Stimulated activated CD4-positive, alpha-beta T cell treated with anti-CD3 and anti-CD28 coated beads, Interleukin-15, amount 100 ng/mL, for 1 hour (primary cell): ENCODE measurements around the gene CDH1.

Source experiments
- DNase-seq, 2 donors: peaks; one replicate each; pipeline ENCODE4 v3.0.0-alpha.2; 2020; ENCODE audit warnings: low read depth in 1 of 2, low spot score in 1 of 2

CDH1 gene

DNA sequence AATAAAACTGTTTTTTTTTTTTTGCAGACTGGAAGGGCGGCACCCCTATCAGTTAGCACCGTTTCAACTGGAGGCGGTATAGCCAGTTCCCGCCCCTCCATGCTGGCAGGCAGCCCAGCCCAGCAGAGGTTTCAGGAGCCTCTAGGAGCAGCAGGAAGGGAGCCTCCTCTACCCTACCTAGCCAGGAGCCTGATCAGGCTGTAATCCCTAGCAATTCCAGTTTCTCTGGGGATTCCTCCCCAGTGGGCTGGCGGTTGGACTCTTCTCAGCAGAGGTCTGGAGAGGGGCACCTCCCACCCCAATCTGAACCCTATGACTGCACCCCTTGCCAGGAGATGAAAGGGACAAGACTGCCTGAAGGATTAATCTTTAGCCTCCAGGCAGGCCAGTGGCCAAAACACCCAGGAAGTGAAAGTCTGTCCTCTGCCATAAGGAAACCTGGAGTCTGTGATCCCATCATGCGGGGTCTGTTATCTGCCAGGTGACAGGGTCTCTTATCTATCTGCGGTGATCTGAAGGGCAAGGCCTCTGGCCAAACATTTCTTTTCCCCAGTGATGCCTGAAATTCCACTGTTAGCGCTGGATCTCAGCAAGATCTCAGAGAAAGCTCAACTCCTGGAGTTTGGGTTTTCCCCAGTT is 4.9 kb upstream of the CDH1 start:
- DNase-seq: no peak

DNA sequence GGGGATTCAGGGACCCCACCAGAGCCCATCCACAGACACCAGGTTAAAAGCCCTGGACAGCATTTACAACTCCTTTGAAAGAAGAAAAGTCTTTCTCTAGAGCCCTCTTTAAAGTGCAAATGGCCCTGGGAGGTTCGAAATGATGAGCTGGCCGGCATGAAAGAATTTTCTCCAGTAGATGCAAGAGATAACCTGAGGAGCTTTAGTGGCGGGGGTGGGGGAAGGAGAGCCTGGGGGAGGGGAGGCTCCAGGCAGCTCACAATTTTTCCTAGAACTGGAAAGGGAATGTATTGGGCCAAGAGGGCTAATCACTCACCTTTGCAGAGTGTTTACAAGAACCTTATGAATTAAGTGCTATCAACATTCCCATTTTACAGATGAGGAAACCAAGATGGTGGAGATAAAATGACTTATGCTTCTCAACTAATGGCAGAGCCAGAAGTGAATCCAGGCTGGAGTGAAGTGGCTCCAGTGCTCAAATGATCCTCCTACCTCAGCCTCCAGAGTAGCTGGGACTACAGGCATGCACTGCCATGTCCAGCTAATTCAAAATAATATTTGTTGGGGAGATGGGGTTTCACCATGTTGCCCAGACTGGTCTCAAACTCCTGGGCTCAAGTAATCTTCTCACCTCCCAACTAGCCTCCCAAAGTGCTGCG is 4.2 kb upstream of the CDH1 start:
- DNase-seq: no peak

DNA sequence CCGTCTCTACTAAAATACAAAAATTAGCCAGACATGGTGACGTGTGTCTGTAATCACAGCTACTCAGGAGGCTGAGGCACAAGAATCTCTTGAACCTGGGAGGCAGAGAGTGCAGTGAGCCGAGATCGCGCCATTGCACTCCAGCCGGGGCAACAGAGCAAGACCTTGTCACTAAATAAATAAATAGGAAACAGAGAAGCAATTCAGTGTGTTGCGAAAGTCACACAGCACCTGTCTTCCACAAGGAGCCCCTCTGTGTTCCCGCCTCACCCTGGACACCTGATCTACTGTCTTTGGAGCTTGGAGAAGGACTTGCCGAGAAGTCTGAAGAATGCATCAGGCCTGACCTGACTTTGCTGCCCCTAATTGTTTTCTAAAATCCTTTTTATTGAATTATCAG is 3.5 kb upstream of the CDH1 start:
- DNase-seq: no peak

DNA sequence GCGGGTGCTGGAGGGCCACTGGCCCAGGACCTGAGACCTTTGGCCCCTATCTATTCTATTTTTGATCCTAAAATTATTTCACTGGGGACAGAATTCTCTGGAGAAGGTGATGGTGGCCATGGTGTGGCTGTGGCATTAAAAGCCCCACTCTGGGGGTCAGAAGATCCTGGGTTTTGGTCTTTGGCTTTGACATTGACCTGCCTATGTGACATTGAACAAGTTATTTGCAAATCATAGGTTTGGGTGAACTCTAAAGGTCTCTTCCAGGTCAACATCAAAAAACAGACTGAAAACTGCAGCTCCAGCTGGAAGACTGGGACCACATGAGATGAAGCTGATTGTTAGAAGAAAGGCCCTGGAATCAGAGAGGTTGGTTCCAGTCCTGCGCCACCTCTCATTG is 2.3 kb upstream of the CDH1 start:
- DNase-seq: no peak

DNA sequence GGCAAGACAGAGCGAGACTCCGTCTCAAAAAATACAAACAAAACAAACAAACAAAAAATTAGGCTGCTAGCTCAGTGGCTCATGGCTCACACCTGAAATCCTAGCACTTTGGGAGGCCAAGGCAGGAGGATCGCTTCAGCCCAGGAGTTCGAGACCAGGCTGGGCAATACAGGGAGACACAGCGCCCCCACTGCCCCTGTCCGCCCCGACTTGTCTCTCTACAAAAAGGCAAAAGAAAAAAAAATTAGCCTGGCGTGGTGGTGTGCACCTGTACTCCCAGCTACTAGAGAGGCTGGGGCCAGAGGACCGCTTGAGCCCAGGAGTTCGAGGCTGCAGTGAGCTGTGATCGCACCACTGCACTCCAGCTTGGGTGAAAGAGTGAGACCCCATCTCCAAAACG is 531 bp upstream of the CDH1 start:
- DNase-seq: no peak

DNA sequence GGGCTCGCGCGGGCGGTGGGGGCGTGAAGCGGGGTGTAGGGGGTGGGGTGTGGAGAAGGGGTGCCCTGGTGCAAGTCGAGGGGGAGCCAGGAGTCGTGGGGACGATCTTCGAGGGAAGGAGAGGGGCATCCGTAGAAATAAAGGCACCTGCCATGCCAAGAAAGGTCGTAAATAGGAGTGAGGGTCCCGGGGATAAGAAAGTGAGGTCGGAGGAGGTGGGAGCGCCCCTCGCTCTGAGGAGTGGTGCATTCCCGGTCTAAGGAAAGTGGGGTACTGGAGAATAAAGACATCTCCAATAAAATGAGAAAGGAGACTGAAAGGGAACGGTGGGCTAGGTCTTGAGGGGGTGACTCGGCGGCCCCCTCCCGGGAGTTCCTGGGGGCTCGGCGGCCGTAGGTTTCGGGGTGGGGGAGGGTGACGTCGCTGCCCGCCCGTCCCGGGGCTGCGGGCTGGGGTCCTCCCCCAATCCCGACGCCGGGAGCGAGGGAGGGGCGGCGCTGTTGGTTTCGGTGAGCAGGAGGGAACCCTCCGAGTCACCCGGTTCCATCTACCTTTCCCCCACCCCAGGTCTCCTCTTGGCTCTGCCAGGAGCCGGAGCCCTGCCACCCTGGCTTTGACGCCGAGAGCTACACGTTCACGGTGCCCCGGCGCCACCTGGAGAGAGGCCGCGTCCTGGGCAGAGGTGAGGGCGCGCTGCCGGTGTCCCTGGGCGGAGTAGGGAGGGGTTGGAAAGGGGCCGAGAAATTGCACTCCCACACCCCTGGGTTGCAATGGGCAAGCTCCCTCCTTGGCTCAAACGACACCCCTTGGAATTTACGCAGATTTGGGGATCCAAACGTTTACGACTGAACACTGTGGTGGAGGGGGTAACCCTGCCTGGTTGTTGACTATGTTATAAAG is 888 bp downstream of the CDH1 start:
- no peak for DNase-seq

DNA sequence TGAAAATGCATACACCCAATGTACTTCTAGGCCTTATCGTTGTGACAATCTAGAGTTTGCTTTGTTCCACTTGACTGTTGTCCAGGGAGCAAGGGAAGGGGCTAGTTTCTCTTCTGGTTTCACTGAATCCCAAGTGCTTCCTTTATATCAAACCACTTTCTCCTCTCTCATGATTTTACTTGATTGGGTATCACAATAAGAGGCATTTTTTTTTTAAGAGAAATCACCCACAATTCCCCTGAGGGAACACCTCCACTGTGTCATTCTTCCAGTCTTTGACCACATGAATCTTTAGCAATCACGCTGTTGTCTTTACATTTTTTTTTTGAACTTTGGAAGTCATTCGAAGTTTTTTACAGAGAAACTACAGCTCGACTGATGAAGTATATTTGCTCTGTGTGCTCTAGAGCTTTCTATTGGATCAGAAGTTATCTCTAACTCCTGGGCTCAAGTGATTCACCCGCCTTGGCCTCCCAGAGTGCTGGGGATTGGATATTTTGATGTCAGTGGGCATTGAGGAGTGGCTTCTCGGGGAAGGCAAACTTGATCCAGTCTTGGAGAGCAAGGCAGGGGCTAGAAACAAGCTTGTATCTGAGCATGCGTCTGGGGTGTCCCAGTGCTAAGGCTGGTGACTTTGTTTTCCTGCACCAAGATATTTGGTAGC is 3.0 kb downstream of the CDH1 start:
- no peak for DNase-seq

DNA sequence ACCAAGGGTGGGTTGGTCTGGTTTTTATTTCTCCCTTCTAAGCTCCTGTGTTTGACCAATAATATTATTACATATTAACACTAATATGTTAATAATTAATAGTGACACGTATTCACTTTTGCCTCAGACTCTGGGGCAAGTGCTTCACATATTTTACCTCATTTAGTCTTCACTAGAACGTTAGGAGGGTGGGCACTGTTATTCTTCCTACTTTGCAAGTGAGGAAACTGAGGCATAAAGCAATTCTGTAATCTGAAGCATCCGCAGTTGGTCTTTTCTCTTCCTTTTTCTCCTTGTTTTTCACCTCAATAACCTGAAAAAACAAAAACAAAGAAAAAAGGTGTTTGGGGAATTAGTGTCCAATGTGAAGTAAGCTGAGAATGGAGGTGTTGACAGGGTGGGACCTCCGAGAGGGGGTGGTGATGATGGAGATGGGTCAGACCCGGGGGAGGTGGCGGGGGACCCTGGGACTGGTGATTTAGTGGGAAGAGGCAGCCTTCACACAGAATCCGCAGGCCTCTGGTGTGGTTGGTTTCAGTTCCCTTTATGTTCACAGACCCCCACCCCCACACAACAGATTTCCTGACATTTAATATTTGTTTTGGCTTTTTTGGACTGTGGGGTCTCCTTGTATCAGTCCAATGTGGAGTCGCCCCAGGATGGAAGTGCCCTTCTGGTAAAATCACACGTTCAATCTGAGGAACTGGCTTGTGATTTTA is 3.7 kb downstream of the CDH1 start:
- DNase-seq: no peak

DNA sequence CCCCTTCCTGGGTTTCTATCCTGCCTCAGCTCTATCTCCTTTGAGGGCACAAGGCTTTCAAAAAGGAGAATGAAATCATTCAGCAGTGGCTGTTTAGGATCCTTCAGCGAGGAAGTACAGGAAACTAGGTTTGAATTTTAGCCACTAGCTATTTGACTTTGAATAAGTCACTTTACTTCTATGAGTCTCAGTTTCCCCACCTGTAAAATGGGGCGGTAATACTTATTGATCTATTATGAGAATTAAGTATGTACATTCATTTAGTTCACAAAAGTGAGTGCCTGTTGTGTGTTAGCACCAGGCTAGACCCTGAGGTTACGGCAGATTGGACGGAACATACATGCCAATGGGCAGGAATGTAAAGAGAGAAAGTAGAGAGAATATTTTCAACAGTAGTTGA is 6.6 kb downstream of the CDH1 start:
- no peak for DNase-seq

DNA sequence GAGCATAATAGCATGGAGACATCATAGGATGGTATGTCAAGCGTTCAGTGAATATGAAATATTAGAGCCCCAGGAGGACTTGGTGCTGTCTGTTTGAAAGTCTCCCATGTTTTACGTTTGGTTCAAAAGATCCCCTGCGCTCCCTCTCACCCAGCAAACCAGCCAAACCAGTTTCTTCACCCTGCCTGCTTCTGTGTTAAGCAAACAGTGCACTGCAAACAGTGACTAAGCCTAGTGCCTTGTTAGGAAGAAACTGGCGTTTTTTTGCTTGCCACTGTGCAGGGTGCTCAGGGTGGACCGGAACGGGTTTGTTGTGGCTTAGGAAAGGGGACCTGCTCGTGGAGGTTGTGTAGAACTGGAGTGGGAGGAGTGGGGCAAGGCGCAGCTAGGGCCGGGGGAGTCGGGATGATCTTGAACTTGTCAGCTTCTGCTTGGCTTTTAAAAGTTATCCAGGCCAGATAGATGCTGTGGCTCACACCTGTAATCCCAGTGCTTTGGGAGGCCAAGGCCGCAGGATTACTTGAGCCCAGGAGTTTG is 7.7 kb downstream of the CDH1 start:
- DNase-seq: no peak

DNA sequence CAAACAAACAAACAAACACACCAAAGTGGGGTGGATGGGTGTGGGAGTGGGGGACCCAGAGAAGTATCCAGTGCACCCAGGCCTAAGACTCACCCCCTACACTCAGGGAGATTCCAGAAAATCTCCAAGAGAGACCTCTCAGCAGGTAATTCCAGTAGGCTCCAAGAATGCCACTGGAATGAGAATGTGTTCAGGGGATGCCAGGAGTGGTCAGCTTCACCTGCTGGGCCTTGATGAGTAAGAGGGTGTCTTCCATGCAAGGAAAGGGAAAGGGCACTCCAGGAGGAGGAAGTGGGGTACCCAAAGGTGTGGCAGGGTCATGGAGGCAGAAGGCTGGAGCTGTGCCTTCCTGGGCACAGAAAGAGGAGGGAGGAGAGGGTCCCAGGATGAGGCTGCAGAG is 9.9 kb downstream of the CDH1 start:
- DNase-seq: no peak

DNA sequence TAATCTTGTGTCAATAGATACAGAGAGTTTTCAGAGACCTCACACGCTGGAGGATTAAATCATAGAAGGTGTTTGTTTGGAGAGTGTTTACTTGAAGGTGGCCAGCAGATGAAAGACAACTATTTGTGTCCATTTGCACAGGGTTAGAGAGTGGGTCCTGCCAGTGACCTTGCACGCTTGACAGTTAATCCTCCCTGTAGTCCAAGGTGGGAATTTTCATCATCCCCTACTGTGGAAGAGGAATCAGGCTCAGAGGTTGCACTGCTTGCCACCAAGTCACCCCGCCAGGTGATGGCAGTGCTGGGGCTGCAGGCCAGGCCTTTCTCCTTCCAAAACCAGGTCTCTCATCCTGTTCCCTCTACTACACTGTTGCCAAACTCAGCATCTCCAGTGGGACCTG is 12.3 kb downstream of the CDH1 start:
- DNase-seq: no peak

DNA sequence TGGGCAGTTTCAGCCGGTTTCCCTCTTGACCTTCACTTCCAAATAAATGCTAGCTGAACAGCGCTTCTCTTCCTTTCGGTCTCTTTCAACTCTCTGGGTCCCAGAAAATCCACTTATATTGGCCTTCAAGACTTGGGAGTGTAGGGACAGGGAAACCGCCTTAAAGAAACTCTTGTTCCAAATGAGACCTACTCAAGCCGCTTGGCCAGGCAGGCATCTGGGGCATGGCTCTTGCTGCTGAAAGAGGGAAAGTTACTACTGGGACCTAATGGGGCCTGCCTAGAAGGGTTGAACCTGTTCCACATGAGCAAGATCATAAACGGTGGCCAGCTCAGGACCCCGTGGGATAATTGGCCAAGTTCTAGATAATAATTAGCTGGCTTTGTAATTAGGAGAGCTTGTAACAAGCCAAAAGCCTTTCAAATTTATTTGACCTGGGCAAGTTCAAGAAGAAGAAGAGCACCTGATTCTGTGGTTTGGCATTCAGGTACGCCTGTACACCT is 13.2 kb downstream of the CDH1 start:
- no peak for DNase-seq

DNA sequence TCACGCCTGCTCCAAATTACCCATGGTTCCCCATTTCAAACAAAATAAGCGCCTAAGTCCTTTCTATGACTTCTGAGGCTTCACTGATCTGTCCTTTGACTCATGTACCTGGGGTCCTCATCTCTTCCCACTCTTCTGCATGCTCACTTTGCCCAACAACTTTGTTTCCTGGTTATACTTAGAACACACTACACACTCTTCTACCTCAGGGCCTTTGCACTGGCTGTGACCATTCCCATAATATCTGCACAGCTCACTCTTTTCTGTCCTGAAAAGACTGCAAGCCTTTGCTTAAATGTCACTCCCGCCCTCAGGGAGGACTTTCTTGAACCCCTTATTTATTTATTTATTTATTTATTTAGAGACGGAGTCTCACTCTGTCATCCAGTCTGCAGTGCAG is 14.1 kb downstream of the CDH1 start:
- DNase-seq: no peak

DNA sequence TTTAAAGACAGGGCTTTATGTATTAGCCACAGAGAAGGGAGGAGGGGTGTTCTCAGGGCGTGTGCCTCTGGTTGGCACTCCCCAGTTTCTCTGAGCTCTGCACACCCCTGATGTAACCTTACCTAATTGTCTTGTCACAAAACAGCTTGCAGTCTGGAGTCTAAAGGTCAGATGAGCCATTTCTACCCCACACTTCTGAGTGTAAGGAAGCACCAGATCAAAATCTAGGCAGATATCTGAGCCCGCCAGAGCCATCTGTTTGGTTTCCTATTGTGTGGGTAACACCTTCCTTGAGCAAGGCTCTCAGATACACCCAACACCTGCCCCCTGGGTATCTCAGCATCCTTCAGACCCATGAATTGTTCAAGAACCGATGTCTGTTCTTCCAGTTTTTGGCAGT is 15.5 kb downstream of the CDH1 start:
- no peak for DNase-seq

DNA sequence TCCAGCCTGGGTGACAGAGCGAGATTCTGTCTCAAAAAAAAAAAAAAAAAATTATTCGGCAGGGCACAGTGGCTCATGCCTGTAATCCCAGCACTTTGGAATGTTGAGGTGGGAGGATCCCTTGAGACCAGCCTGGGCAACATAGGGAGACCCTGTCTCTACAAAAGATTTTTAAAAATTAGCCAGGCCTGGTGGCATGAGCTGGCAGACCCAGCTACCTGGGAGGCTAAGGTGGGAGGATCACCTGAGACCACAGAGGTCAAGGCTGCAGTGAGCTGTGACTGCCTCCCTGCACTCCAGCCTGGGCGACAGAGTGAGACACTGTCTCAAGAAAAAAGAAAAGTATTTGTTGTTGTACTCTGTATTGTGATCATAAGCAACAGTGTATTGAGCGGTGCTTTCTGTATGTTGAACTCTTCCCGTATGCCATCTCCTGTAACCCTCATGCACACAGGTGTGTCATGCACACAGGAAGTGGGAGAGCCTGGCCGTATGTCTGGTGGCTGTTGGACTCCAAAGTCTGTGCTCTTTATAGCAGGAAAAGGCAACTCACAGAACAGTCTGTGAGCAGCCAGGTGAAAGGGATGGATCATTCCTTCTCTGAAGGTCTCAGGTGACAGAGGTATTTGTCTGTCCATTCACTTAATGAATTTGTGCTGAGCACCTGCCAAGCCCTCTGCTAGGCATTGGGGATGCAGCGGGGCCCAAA is 17.1 kb downstream of the CDH1 start:
- DNase-seq: no peak

DNA sequence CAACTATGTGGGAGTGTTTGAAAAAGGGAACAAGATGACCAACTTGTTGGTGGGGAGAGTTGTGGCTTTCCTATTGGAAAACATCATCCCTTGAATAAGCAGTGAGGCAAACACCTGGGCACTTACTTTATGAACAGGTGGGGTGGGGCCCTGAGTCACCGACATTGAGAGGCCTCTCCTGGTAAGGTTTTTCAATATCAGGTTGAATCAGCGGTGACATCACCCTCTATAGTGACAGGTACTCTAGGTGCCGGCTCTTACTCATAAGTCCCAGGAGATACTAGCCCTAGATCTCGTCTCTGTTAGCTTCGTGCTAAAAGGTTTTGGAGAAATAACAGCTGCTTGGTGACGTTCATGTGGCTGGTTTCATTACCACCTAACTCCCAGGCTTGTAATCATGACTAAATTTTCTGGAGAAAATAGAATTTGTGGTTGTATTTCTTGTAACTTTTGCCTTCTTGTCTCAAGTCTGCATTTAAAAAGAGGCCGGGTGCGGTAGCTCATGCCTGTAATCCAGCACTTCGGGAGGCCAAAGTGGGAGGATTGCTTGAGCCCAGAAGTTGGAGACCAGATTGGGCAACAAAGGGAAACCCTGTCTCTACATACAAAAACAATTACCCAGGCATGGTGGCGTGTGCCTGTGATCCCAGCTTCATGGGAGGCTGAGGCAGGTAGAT is 19.3 kb downstream of the CDH1 start:
- peak in 1 of 2 donors; percentile 37 for DNase-seq

DNA sequence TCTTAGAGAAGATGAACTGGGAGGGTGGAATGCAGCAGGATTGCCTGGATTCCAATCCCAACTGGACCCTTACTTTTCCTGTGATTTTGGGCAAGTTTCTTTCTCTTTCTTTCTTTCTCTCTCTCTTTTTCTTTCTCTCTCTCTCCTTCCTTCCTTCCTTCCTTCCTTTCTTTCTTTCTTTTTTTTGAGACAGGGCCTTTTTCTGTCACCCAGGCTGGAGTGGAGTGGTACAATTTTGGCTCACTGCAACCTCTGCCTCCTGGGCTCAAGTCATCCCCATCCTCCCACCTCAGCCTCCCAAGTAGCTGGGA is 20.5 kb downstream of the CDH1 start:
- no peak for DNase-seq

DNA sequence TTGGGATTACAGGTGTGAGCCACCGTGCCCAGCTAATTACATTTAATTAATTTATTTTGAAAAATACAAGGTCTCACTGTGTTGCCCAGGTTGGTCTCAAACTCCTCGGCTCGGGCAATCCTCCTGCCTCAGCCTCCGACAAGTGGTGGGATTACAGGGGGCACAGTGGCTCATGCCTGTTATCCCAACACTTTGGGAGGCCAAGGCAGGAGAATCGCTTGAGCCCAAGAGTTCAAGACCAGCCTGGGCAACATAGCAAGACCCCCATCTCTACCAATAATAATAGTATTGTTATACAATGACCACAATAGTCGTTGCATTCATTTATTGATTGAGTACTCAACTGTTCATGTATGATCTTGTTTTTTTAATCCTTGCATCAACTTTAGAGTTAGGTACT is 22.0 kb downstream of the CDH1 start:
- no peak for DNase-seq
